Measurements from ENCODE around the gene MEF2A.
A peak's percentile ranks its signal among the peaks of the same experiment; 100 is the strongest.

The MEF2A gene

GRCh38 chr15:99561476-99562230 is 4.1 kb upstream of the MEF2A start:
- no peak overlapping the region for H3K4me3 ChIP-seq (ENCODE audit: low read depth, low read length)
- no peak for DNase-seq (ENCODE audit: low read depth)

GRCh38 chr15:99562238-99562637 is 3.5 kb upstream of the MEF2A start:
- no peak for DNase-seq (ENCODE audit: low read depth)
- no peak overlapping the region for H3K4me3 ChIP-seq (ENCODE audit: low read depth, low read length)

GRCh38 chr15:99564221-99565048 is 1.3 kb upstream of the MEF2A start:
- no peak for DNase-seq (ENCODE audit: low read depth)
- peak overlapping the region; percentile 91 for H3K4me3 ChIP-seq (ENCODE audit: low read depth, low read length)

- H3K4me3 ChIP-seq (ENCODE audit: low read depth, low read length) = peak overlapping the region; percentile 91
- no peak for DNase-seq (ENCODE audit: low read depth)
These were observed 810 bp upstream of the MEF2A start for GRCh38 chr15:99565049-99565298.

- peak overlapping the region; percentile 91 for H3K4me3 ChIP-seq (ENCODE audit: low read depth, low read length)
- DNase-seq (ENCODE audit: low read depth) = no peak
These were observed 543 bp downstream of the MEF2A start for GRCh38 chr15:99566157-99566897.

GRCh38 chr15:99568625-99569352 is 3.0 kb downstream of the MEF2A start:
- no peak overlapping the region for H3K4me3 ChIP-seq (ENCODE audit: low read depth, low read length)
- no peak for DNase-seq (ENCODE audit: low read depth)

- no peak overlapping the region for H3K4me3 ChIP-seq (ENCODE audit: low read depth, low read length)
- DNase-seq (ENCODE audit: low read depth) = no peak
These were observed 5.5 kb downstream of the MEF2A start for GRCh38 chr15:99571299-99571698.

- H3K4me3 ChIP-seq (ENCODE audit: low read depth, low read length) = no peak overlapping the region
- no peak for DNase-seq (ENCODE audit: low read depth)
These were observed 8.3 kb downstream of the MEF2A start for GRCh38 chr15:99574048-99574447.

GRCh38 chr15:99574502-99574901 is 8.7 kb downstream of the MEF2A start:
- H3K4me3 ChIP-seq (ENCODE audit: low read depth, low read length) = no peak overlapping the region
- DNase-seq (ENCODE audit: low read depth) = no peak

GRCh38 chr15:99578809-99579208 is 13.0 kb downstream of the MEF2A start:
- DNase-seq (ENCODE audit: low read depth) = no peak
- H3K4me3 ChIP-seq (ENCODE audit: low read depth, low read length) = no peak overlapping the region

GRCh38 chr15:99580076-99580475 is 14.3 kb downstream of the MEF2A start:
- DNase-seq (ENCODE audit: low read depth) = no peak
- no peak overlapping the region for H3K4me3 ChIP-seq (ENCODE audit: low read depth, low read length)

- DNase-seq (ENCODE audit: low read depth) = no peak
- no peak overlapping the region for H3K4me3 ChIP-seq (ENCODE audit: low read depth, low read length)
These were observed 16.8 kb downstream of the MEF2A start for GRCh38 chr15:99582508-99582960.

GRCh38 chr15:99584081-99584600 is 18.4 kb downstream of the MEF2A start:
- H3K4me3 ChIP-seq (ENCODE audit: low read depth, low read length) = no peak overlapping the region
- DNase-seq (ENCODE audit: low read depth) = no peak

- DNase-seq (ENCODE audit: low read depth) = no peak
- H3K4me3 ChIP-seq (ENCODE audit: low read depth, low read length) = no peak overlapping the region
These were observed 20.3 kb downstream of the MEF2A start for GRCh38 chr15:99586121-99586520.

- H3K4me3 ChIP-seq (ENCODE audit: low read depth, low read length) = no peak overlapping the region
- no peak for DNase-seq (ENCODE audit: low read depth)
These were observed 24.0 kb downstream of the MEF2A start for GRCh38 chr15:99589801-99590200.

GRCh38 chr15:99590913-99591646 is 25.3 kb downstream of the MEF2A start:
- no peak for DNase-seq (ENCODE audit: low read depth)

GRCh38 chr15:99592145-99592791 is 26.5 kb downstream of the MEF2A start:
- no peak overlapping the region for H3K4me3 ChIP-seq (ENCODE audit: low read depth, low read length)
- peak; percentile 37 for DNase-seq (ENCODE audit: low read depth)

More at GRCh38 chr15:99590913-99591646, 25.3 kb downstream of the MEF2A start:
- H3K4me3 ChIP-seq (ENCODE audit: low read depth, low read length) = no peak overlapping the region

- no peak overlapping the region for H3K4me3 ChIP-seq (ENCODE audit: low read depth, low read length)
- no peak for DNase-seq (ENCODE audit: low read depth)
These were observed 27.3 kb downstream of the MEF2A start for GRCh38 chr15:99593070-99593469.
